Stimulated activated CD4-positive, alpha-beta T cell treated with anti-CD3 and anti-CD28 coated beads, TNF-alpha, amount 100 ng/mL, for 48 hours (primary cell): ENCODE results near the gene SUGP2.

Source experiments
- DNase-seq, 3 donors: peaks; one replicate each; pipeline ENCODE4 v3.0.0-alpha.2; 2020; ENCODE audit warnings: low read depth in 3 of 3

Gene SUGP2

GRCh38 chr19:18991006-18991405 is 42.3 kb downstream of the SUGP2 start:
- no peak for DNase-seq

- DNase-seq, result no peak
Observed at GRCh38 chr19:18990128-18990708, 43.1 kb downstream of the SUGP2 start.

- DNase-seq, result no peak
Observed at GRCh38 chr19:18989316-18989715, 44.0 kb downstream of the SUGP2 start.

GRCh38 chr19:18987456-18987855 is 45.9 kb downstream of the SUGP2 start:
- DNase-seq, result no peak

GRCh38 chr19:18985257-18985656 is 48.1 kb downstream of the SUGP2 start:
- no peak for DNase-seq

GRCh38 chr19:18984251-18984650 is 49.1 kb downstream of the SUGP2 start:
- no peak for DNase-seq

- DNase-seq, result no peak
Observed at GRCh38 chr19:18982669-18983068, 50.6 kb downstream of the SUGP2 start.

GRCh38 chr19:18980432-18981020 is 52.8 kb downstream of the SUGP2 start:
- no peak for DNase-seq

GRCh38 chr19:18978616-18979015 is 54.7 kb downstream of the SUGP2 start:
- no peak for DNase-seq

GRCh38 chr19:18975869-18976268 is 57.4 kb downstream of the SUGP2 start:
- no peak for DNase-seq

GRCh38 chr19:18975011-18975410 is 58.3 kb downstream of the SUGP2 start:
- no peak for DNase-seq

- no peak for DNase-seq
Observed at GRCh38 chr19:18972851-18973250, 60.5 kb downstream of the SUGP2 start.

- no peak for DNase-seq
Observed at GRCh38 chr19:18972301-18972811, 61.0 kb downstream of the SUGP2 start.

GRCh38 chr19:18969931-18970659 is 63.2 kb downstream of the SUGP2 start:
- no peak for DNase-seq

- DNase-seq, result no peak
Observed at GRCh38 chr19:18967358-18968146, 65.8 kb downstream of the SUGP2 start.

- no peak for DNase-seq
Observed at GRCh38 chr19:18966307-18966706, 67.0 kb downstream of the SUGP2 start.

- no peak for DNase-seq
Observed at GRCh38 chr19:18964121-18964520, 69.2 kb downstream of the SUGP2 start.

- no peak for DNase-seq
Observed at GRCh38 chr19:18961767-18962620, 71.3 kb downstream of the SUGP2 start.

- DNase-seq, result no peak
Observed at GRCh38 chr19:18960370-18960769, 72.9 kb downstream of the SUGP2 start.

- DNase-seq, result no peak
Observed at GRCh38 chr19:18955042-18955441, 78.3 kb downstream of the SUGP2 start.

- no peak for DNase-seq
Observed at GRCh38 chr19:18954094-18954493, 79.2 kb downstream of the SUGP2 start.
